ENCODE data around the gene CDC20.
"Not testable (repeated sequence)": the region's sequence is repeated elsewhere in the genome, so short reads cannot be mapped to it uniquely, and the experiment has no call there.

The CDC20 gene

DNA sequence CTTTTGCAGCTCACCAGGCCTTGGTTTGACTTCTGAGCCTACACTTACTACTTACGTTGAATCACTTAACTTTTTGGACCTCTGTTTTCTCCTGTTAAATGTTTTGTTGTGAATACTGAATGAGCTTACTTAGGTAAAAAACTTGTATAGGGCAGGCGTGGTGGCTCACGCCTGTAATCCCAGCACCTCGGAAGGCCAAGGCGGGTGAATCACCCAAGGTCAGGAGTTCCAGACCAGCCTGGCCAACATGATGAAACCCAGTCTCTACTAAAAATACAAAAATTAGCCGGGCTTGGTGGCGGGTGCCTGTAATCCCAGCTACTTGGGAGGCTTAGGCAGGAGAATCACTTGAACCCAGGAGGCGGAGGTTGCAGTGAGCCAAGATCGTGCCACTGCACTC lies 41.7 kb downstream of the CDC20 start:
- intact Hi-C loops (cut with DNase I); DNase-seq: not testable (repeated sequence)

DNA sequence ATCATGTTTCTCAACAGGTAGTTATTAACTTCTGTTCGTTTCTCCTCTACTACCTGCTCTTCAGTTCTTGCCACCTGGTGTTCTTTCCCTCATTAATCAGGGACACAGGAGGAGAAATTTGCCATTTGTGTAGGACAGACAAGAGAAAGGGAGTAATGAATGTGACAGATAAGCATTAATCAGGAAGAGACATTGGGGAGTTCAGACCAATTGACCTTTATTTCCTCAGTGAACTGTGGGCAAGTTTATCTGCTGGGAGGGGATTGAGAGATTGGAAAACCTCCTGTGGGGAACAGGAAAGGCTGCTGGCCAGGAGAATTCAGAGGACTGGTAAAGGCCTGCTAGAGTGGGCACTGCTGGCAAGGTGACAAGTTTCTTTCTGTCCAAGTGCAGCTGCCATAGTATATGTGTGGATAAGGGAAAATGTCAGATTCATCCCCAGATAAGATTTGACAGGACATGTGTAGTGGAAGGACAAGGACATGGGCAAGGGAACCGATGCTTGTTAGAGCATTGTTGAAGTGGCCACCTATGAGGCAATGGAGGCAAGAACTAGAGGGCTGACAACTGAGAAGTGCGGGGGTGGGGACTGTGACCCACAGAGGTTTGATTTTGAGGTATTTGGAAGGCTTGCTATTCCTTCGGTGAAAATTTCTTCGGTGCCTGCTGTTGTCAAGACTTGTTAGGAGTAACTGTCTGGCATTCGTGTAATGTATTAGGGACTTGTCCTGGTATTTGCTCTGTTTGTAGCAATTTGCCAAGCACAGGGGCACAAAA lies 43.5 kb downstream of the CDC20 start:
- intact Hi-C loops (cut with DNase I) = no loop called here
- no peak for DNase-seq

DNA sequence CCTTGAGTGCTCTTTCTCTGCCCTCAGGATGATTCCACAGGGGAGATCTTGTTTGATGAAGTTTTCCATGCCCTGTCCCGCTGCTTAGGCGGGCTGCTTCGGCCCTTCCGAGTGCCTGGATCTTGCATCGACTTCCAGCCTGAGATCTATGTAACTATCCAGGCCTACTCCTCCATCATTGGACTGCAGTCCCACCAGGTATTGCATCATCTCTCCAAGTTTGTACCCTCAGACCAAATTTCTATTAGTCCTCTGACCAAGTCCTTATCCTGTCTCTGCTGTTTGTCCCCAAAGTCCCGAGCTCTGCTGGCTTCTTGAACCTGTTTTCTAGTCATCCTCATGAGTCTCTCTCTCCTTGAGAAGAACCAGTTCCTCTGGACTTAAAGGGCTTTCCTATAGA lies 45.6 kb downstream of the CDC20 start:
- intact Hi-C loops (cut with DNase I) = no loop called here
- DNase-seq = no peak

DNA sequence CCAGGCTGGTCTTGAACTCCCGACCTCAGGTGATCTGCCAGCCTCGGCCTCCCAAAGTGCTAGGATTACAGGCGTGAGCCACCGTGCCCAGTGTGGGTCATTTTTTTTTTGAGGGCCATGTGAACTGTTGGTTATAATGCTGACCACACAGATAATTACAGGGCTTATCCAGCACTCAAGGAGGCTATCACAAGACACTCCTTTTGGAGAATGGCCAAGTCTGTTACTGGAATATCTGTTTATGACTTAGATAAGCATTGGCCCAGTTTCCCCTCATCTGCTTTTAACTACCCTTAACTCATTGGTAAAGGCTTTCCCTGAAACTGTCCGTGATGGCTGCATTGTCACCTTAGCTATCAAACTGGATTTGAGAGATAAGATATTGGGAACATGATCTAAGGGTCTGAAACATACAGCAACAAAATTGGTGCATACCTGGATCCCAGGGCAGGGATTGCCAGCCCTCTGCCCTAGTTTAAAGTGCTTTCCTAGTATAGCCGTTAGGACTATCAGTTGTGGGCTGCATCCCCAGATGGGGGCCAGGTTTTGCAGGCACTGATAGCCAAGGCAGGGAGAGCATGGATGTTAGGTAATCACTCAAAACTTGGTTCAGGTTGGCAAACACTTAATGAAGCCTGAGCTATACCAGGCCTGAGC lies 46.6 kb downstream of the CDC20 start:
- no peak for DNase-seq
- intact Hi-C loops (cut with DNase I) = no loop called here

GRCh38 chr1:43405876-43406234 lies 47.1 kb downstream of the CDC20 start:
- intact Hi-C loops (cut with DNase I) = no loop called here
- no peak for DNase-seq

GRCh38 chr1:43410571-43410970 lies 51.8 kb downstream of the CDC20 start:
- no peak for DNase-seq
- intact Hi-C loops (cut with DNase I) = no loop called here
